ENCODE data around the gene LZTR1.

GRCh38 chr22:21026783-21027692 lies 44.9 kb downstream of the LZTR1 start:
- TF ChIP-seq CTCF (conservative IDR thresholded peaks at IDR 0.05; ENCODE audit: low read depth in 2 of 2) (no peak), EZH2phosphoT487 (IDR thresholded peaks at IDR 0.05; ENCODE audit: unreplicated experiment) (no peak)
- TF ChIP-seq, protein P1, sequence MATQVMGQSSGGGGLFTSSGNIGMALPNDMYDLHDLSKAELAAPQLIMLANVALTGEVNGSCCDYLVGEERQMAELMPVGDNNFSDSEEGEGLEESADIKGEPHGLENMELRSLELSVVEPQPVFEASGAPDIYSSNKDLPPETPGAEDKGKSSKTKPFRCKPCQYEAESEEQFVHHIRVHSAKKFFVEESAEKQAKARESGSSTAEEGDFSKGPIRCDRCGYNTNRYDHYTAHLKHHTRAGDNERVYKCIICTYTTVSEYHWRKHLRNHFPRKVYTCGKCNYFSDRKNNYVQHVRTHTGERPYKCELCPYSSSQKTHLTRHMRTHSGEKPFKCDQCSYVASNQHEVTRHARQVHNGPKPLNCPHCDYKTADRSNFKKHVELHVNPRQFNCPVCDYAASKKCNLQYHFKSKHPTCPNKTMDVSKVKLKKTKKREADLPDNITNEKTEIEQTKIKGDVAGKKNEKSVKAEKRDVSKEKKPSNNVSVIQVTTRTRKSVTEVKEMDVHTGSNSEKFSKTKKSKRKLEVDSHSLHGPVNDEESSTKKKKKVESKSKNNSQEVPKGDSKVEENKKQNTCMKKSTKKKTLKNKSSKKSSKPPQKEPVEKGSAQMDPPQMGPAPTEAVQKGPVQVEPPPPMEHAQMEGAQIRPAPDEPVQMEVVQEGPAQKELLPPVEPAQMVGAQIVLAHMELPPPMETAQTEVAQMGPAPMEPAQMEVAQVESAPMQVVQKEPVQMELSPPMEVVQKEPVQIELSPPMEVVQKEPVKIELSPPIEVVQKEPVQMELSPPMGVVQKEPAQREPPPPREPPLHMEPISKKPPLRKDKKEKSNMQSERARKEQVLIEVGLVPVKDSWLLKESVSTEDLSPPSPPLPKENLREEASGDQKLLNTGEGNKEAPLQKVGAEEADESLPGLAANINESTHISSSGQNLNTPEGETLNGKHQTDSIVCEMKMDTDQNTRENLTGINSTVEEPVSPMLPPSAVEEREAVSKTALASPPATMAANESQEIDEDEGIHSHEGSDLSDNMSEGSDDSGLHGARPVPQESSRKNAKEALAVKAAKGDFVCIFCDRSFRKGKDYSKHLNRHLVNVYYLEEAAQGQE (IDR thresholded peaks at IDR 0.05; ENCODE audit: unreplicated experiment) = no peak
